B cell (primary cell): Measurements from ENCODE around the gene FKBP15.

ENCODE experiments used
- CTCF ChIP-seq: fragments of 200-600 bp; IDR thresholded peaks from one replicate; pipeline ENCODE4 v1.8.0; 2022; ENCODE audit warnings: antibody characterized with exemption, mild to moderate bottlenecking
- EZH2 ChIP-seq: IDR thresholded peaks from 2 replicates; pipeline ENCODE4 v1.6.1; 2012; ENCODE audit warnings: borderline replicate concordance, low read depth, mild to moderate bottlenecking, moderate library complexity, low read length; ENCODE audit not compliant: insufficient read depth, poor library complexity, severe bottlenecking

DNA sequence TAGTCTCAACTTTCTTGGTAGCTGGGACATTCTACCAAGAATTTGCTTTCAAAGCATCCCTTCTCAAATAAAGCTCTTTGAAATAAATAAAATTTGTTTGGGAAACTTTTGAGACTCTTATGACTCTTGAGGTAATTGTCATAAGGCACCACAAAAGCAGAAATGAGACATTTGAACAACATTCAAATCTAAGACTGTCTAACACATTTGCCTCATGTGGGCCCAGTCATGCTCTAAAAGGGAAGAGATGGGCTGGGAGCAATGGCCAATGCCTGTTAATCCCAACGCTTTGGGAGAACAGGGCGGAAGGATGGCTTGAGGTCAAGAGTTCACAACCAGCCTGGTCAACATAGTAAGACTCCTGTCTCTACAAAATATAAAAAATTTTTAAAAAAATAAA lies 43.8 kb downstream of the FKBP15 start:
- TF ChIP-seq CTCF (no peak), EZH2 (no peak)
